Activated T-cell treated with anti-CD3 and anti-CD28 coated beads for 24 hours (primary cell): ENCODE measurements around the gene XAB2.

Experiments used
- DNase-seq: peaks from one replicate; pipeline ENCODE4 v3.0.0-alpha.2; 2020; ENCODE audit warnings: low read depth

Gene XAB2

GRCh38 chr19:7575434-7576040 lies 53.8 kb downstream of the XAB2 start:
- DNase-seq, result no peak

- no peak for DNase-seq
Observed at GRCh38 chr19:7570761-7571160, 58.6 kb downstream of the XAB2 start.
